GM23338 (cell line): ENCODE measurements around the gene LRRC18.

Experiments
- CREB1 ChIP-seq: fragments of 250-450 bp; sonication (Bioruptor Pico); IDR thresholded peaks from 2 replicates; pipeline ENCODE4 v1.5.0; 2020; ENCODE audit warnings: low read depth, mild to moderate bottlenecking, moderate library complexity
- EZH2 ChIP-seq: fragments of 200-600 bp; sonication (generic); IDR thresholded peaks from one replicate; pipeline ENCODE4 v1.8.0; 2017; ENCODE audit warnings: antibody characterized with exemption, mild to moderate bottlenecking, low read depth; ENCODE audit not compliant: unreplicated experiment
- EZH2phosphoT487 ChIP-seq: fragments of 200-600 bp; sonication (generic); IDR thresholded peaks from one replicate; pipeline ENCODE4 v1.8.1; 2018; ENCODE audit warnings: antibody characterized with exemption; ENCODE audit not compliant: unreplicated experiment
- JUNB ChIP-seq: IDR thresholded peaks from one replicate; pipeline ENCODE4 v1.6.1; 2016; ENCODE audit warnings: antibody characterized with exemption; ENCODE audit not compliant: unreplicated experiment
- POLR2AphosphoS5 ChIP-seq: IDR thresholded peaks from 2 replicates; pipeline ENCODE4 v1.6.1; 2016; ENCODE audit warnings: antibody characterized with exemption, low read depth
- STAT1 ChIP-seq: IDR thresholded peaks from one replicate; pipeline ENCODE4 v1.6.1; 2016; ENCODE audit warnings: antibody characterized with exemption; ENCODE audit not compliant: unreplicated experiment
- ZNF114 ChIP-seq: fragments of 250-450 bp; sonication (Bioruptor Pico); IDR thresholded peaks from 2 replicates; pipeline ENCODE4 v1.5.0; 2020; ENCODE audit warnings: mild to moderate bottlenecking, moderate library complexity
- ZNF331 ChIP-seq: fragments of 250-450 bp; sonication (Bioruptor Pico); IDR thresholded peaks from 2 replicates; pipeline ENCODE4 v1.5.0; 2020; ENCODE audit warnings: low read depth, mild to moderate bottlenecking, moderate library complexity
- TF ChIP-seq, protein P1 (sequence below), 2 experiments: fragments of 200-600 bp in 1 of 2; sonication (generic) in 1 of 2; conservative IDR thresholded peaks; 2 replicates each; pipeline versions ENCODE4 v1.5.1 to v1.6.1; 2016 to 2017; ENCODE audit warnings: antibody characterized with exemption in 2 of 2, low read depth in 2 of 2, mild to moderate bottlenecking in 2 of 2, moderate library complexity in 1 of 2
- TF ChIP-seq, protein P2 (sequence below): IDR thresholded peaks from 2 replicates; pipeline ENCODE4 v1.6.1; 2016; ENCODE audit warnings: antibody characterized with exemption
- TF ChIP-seq, protein P3 (sequence below): IDR thresholded peaks from one replicate; pipeline ENCODE4 v1.6.1; 2018; ENCODE audit warnings: antibody characterized with exemption; ENCODE audit not compliant: unreplicated experiment
- TF ChIP-seq, protein P4 (sequence below): fragments of 250-450 bp; sonication (Bioruptor Pico); IDR thresholded peaks from 2 replicates; pipeline ENCODE4 v1.5.0; 2020; ENCODE audit warnings: mild to moderate bottlenecking, moderate library complexity

DNA sequence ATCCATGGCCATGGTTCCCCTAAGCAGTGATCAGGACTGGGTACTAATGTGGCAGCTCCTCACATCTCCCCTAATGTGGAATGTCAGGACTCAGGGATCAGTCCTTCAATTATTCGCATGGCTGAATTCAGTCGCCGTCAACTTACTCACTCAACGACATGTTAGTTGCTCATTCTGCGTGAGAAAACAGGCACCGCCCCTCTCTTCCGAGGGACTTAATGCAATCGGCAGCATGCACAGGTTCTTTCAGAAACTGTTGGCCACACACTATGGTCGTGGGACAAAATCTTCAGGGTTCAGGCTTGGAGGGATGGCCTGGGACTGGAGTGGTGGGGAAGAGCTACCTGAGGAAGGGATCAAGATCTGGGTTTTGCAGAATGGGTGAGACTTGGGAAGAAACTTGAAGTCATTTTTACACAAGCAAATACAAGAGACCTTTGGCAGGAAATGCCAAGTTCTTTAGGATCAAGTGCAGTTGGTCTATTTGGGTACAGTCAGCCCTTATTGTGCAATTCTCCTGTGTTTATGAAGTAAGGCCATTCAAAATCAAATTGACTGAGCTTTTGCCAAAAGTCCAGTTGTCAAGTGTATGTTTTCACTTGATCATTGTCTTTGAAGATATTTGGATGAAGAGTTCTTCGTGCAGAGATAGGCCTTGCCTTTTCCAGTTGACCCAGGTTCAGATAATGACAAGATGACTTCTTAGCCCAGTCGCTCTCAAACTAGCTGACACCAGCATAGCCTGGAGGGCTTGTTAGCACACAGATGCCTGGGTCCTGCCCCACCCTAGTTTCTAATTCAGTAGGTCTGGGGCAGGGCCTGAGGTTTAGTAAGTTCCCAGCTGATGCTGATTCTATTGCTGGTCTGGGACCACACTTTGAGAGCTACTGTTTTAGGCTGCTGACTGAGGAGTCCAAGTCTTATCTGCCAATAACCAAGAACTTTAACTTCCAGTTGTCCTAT is 48.5 kb downstream of the LRRC18 start:
- TF ChIP-seq, protein P1, sequence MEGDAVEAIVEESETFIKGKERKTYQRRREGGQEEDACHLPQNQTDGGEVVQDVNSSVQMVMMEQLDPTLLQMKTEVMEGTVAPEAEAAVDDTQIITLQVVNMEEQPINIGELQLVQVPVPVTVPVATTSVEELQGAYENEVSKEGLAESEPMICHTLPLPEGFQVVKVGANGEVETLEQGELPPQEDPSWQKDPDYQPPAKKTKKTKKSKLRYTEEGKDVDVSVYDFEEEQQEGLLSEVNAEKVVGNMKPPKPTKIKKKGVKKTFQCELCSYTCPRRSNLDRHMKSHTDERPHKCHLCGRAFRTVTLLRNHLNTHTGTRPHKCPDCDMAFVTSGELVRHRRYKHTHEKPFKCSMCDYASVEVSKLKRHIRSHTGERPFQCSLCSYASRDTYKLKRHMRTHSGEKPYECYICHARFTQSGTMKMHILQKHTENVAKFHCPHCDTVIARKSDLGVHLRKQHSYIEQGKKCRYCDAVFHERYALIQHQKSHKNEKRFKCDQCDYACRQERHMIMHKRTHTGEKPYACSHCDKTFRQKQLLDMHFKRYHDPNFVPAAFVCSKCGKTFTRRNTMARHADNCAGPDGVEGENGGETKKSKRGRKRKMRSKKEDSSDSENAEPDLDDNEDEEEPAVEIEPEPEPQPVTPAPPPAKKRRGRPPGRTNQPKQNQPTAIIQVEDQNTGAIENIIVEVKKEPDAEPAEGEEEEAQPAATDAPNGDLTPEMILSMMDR (conservative IDR thresholded peaks at IDR 0.05; ENCODE audit: low read depth in 2 of 2), result no peak
- TF ChIP-seq EZH2, result no peak
- TF ChIP-seq EZH2phosphoT487, result no peak
- TF ChIP-seq STAT1, result no peak
- no peak for TF ChIP-seq CREB1 (CRISPR knock-in tag)
- no peak for TF ChIP-seq POLR2AphosphoS5
- TF ChIP-seq, protein P2, sequence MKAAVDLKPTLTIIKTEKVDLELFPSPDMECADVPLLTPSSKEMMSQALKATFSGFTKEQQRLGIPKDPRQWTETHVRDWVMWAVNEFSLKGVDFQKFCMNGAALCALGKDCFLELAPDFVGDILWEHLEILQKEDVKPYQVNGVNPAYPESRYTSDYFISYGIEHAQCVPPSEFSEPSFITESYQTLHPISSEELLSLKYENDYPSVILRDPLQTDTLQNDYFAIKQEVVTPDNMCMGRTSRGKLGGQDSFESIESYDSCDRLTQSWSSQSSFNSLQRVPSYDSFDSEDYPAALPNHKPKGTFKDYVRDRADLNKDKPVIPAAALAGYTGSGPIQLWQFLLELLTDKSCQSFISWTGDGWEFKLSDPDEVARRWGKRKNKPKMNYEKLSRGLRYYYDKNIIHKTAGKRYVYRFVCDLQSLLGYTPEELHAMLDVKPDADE, result no peak
- no peak for TF ChIP-seq ZNF114 (CRISPR knock-in tag)
- TF ChIP-seq JUNB, result no peak
- TF ChIP-seq, protein P3, sequence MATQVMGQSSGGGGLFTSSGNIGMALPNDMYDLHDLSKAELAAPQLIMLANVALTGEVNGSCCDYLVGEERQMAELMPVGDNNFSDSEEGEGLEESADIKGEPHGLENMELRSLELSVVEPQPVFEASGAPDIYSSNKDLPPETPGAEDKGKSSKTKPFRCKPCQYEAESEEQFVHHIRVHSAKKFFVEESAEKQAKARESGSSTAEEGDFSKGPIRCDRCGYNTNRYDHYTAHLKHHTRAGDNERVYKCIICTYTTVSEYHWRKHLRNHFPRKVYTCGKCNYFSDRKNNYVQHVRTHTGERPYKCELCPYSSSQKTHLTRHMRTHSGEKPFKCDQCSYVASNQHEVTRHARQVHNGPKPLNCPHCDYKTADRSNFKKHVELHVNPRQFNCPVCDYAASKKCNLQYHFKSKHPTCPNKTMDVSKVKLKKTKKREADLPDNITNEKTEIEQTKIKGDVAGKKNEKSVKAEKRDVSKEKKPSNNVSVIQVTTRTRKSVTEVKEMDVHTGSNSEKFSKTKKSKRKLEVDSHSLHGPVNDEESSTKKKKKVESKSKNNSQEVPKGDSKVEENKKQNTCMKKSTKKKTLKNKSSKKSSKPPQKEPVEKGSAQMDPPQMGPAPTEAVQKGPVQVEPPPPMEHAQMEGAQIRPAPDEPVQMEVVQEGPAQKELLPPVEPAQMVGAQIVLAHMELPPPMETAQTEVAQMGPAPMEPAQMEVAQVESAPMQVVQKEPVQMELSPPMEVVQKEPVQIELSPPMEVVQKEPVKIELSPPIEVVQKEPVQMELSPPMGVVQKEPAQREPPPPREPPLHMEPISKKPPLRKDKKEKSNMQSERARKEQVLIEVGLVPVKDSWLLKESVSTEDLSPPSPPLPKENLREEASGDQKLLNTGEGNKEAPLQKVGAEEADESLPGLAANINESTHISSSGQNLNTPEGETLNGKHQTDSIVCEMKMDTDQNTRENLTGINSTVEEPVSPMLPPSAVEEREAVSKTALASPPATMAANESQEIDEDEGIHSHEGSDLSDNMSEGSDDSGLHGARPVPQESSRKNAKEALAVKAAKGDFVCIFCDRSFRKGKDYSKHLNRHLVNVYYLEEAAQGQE, result no peak
- TF ChIP-seq, protein P4, sequence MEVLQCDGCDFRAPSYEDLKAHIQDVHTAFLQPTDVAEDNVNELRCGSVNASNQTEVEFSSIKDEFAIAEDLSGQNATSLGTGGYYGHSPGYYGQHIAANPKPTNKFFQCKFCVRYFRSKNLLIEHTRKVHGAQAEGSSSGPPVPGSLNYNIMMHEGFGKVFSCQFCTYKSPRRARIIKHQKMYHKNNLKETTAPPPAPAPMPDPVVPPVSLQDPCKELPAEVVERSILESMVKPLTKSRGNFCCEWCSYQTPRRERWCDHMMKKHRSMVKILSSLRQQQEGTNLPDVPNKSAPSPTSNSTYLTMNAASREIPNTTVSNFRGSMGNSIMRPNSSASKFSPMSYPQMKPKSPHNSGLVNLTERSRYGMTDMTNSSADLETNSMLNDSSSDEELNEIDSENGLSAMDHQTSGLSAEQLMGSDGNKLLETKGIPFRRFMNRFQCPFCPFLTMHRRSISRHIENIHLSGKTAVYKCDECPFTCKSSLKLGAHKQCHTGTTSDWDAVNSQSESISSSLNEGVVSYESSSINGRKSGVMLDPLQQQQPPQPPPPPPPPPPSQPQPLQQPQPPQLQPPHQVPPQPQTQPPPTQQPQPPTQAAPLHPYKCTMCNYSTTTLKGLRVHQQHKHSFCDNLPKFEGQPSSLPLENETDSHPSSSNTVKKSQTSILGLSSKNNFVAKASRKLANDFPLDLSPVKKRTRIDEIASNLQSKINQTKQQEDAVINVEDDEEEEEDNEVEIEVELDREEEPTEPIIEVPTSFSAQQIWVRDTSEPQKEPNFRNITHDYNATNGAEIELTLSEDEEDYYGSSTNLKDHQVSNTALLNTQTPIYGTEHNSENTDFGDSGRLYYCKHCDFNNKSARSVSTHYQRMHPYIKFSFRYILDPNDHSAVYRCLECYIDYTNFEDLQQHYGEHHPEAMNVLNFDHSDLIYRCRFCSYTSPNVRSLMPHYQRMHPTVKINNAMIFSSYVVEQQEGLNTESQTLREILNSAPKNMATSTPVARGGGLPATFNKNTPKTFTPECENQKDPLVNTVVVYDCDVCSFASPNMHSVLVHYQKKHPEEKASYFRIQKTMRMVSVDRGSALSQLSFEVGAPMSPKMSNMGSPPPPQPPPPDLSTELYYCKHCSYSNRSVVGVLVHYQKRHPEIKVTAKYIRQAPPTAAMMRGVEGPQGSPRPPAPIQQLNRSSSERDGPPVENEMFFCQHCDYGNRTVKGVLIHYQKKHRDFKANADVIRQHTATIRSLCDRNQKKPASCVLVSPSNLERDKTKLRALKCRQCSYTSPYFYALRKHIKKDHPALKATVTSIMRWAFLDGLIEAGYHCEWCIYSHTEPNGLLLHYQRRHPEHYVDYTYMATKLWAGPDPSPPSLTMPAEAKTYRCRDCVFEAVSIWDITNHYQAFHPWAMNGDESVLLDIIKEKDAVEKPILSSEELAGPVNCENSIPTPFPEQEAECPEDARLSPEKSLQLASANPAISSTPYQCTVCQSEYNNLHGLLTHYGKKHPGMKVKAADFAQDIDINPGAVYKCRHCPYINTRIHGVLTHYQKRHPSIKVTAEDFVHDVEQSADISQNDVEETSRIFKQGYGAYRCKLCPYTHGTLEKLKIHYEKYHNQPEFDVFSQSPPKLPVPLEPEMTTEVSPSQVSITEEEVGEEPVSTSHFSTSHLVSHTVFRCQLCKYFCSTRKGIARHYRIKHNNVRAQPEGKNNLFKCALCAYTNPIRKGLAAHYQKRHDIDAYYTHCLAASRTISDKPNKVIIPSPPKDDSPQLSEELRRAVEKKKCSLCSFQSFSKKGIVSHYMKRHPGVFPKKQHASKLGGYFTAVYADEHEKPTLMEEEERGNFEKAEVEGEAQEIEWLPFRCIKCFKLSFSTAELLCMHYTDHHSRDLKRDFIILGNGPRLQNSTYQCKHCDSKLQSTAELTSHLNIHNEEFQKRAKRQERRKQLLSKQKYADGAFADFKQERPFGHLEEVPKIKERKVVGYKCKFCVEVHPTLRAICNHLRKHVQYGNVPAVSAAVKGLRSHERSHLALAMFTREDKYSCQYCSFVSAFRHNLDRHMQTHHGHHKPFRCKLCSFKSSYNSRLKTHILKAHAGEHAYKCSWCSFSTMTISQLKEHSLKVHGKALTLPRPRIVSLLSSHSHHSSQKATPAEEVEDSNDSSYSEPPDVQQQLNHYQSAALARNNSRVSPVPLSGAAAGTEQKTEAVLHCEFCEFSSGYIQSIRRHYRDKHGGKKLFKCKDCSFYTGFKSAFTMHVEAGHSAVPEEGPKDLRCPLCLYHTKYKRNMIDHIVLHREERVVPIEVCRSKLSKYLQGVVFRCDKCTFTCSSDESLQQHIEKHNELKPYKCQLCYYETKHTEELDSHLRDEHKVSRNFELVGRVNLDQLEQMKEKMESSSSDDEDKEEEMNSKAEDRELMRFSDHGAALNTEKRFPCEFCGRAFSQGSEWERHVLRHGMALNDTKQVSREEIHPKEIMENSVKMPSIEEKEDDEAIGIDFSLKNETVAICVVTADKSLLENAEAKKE (CRISPR knock-in tag), result no peak
- TF ChIP-seq ZNF331, result no peak
